Erythroblast (primary cell): ENCODE measurements around the gene PHF12.

Source experiments
- GATA1 ChIP-seq: IDR thresholded peaks from 2 replicates; pipeline ENCODE4 v1.6.1; 2011; ENCODE audit warnings: low read depth, mild to moderate bottlenecking, control low read depth, low read length, moderate library complexity
- POLR2A ChIP-seq: IDR thresholded peaks from 2 replicates; pipeline ENCODE4 v1.6.1; 2011; ENCODE audit warnings: mild to moderate bottlenecking, low read length

DNA sequence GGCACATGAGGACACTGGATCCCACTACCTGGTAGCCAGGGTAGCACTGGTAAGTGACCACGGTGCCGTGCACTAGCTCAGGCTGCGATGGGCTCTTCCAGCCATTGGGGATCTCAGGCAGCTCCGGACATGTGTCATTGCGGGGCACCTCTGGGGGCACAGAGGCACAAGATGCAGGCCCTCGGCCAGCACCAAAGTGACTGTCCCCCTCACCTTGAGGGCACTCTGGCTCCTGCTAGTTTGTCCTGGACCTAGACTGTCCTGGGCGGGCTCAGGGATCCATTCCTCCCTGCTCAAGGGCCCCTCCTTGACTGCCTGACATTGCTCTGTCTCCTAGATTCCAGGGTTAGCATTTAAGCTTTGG, 6.7 kb upstream of the PHF12 start:
- TF ChIP-seq POLR2A: no peak
- no peak for TF ChIP-seq GATA1
